HG03571 (cell line): ENCODE data around the gene CLEC2A.

ENCODE experiments used
- ATAC-seq: cut with Tn5 transposase; IDR thresholded peaks from one replicate; pipeline ENCODE4 v1.9.1; 2021; ENCODE audit not compliant: unreplicated experiment

The CLEC2A gene

GRCh38 chr12:9935026-9935425 is 2.9 kb upstream of the CLEC2A start:
- ATAC-seq = no peak

- ATAC-seq = no peak
These were observed 1.8 kb upstream of the CLEC2A start for GRCh38 chr12:9933958-9934357.

GRCh38 chr12:9931245-9931644 is 925 bp downstream of the CLEC2A start:
- ATAC-seq = no peak

- ATAC-seq = no peak
These were observed 3.6 kb downstream of the CLEC2A start for GRCh38 chr12:9928607-9929006.

GRCh38 chr12:9926876-9927275 is 5.3 kb downstream of the CLEC2A start:
- ATAC-seq = no peak

- no peak for ATAC-seq
These were observed 6.3 kb downstream of the CLEC2A start for GRCh38 chr12:9925705-9926393.

- ATAC-seq = no peak
These were observed 9.7 kb downstream of the CLEC2A start for GRCh38 chr12:9922429-9922828.

GRCh38 chr12:9920451-9920850 is 11.7 kb downstream of the CLEC2A start:
- ATAC-seq = no peak

- ATAC-seq = no peak
These were observed 12.7 kb downstream of the CLEC2A start for GRCh38 chr12:9919443-9919842.

- no peak for ATAC-seq
These were observed 20.5 kb downstream of the CLEC2A start for GRCh38 chr12:9911708-9912107.

- no peak for ATAC-seq
These were observed 21.3 kb downstream of the CLEC2A start for GRCh38 chr12:9910716-9911421.

GRCh38 chr12:9909724-9910123 is 22.4 kb downstream of the CLEC2A start:
- ATAC-seq = no peak

GRCh38 chr12:9908350-9908749 is 23.8 kb downstream of the CLEC2A start:
- no peak for ATAC-seq

GRCh38 chr12:9907769-9908168 is 24.4 kb downstream of the CLEC2A start:
- ATAC-seq = no peak

GRCh38 chr12:9906873-9907272 is 25.3 kb downstream of the CLEC2A start:
- ATAC-seq = no peak

- ATAC-seq = no peak
These were observed 29.5 kb downstream of the CLEC2A start for GRCh38 chr12:9902539-9903228.

- no peak for ATAC-seq
These were observed 31.2 kb downstream of the CLEC2A start for GRCh38 chr12:9900930-9901329.

- no peak for ATAC-seq
These were observed 33.0 kb downstream of the CLEC2A start for GRCh38 chr12:9899209-9899608.

- ATAC-seq = no peak
These were observed 34.6 kb downstream of the CLEC2A start for GRCh38 chr12:9897535-9897934.

- no peak for ATAC-seq
These were observed 36.8 kb downstream of the CLEC2A start for GRCh38 chr12:9895215-9895971.

- ATAC-seq = no peak
These were observed 43.4 kb downstream of the CLEC2A start for GRCh38 chr12:9888665-9889273.
